GM12892 (cell line): ENCODE data around the gene PPP1R13B.

Experiments
- DNase-seq: peaks from one replicate; pipeline ENCODE4 v3.0.0; 2011; ENCODE audit not compliant: insufficient read length
- FAIRE-seq: peaks from 2 replicates; lab custom pipeline; 2011; peaks lifted over from hg19 to GRCh38; lab: Jason Lieb, UNC
- POLR2A ChIP-seq: IDR thresholded peaks from 2 replicates; pipeline ENCODE4 v1.6.1; 2011; ENCODE audit warnings: low read depth, low read length, control low read depth
- POLR2AphosphoS5 ChIP-seq: IDR thresholded peaks from 2 replicates; pipeline ENCODE4 v1.6.1; 2011; ENCODE audit warnings: low read depth, low read length, control low read depth
- TAF1 ChIP-seq: IDR thresholded peaks from 2 replicates; pipeline ENCODE4 v1.6.1; 2011; ENCODE audit warnings: low read depth, mild to moderate bottlenecking, control low read depth, low read length, borderline replicate concordance

PPP1R13B gene

DNA sequence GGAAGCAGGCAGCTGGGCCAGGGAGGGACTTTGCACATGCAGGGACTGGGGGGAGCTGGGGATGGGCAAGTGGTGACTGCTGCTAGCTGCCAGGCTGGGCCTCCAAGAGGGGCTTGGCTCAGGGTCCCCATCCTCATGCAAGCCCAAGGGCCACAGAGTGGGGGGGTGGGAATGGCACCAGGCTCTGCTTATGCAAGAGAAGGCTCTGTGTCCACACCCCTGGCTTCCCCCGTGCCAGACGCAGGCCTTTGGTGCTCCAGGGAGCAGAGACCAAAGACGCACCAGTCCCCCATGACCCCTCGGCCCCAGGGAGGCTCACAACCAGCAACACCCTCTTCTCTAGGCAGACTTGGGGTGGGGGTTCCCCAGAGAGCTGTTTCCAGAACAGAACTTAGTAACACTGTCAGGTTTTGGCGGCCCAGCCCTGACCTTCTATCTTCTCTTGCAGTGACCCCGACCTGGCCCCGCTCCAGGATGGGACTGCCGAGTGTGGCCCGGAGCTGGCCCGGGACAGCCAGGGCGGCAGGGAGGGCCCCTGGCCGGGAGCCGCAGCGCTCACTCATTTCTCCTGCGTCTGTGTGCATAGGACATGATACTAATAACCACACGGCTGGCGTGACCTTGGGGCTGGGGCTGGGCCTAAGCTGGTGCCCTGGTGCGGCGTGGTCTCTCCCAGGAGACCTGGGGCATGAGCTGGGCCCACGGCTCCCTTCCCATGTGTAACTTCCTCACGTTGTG lies 146.5 kb downstream of the PPP1R13B start:
- FAIRE-seq (no peak), DNase-seq (no peak)
- TF ChIP-seq TAF1 (no peak), POLR2AphosphoS5 (no peak), POLR2A (no peak)

DNA sequence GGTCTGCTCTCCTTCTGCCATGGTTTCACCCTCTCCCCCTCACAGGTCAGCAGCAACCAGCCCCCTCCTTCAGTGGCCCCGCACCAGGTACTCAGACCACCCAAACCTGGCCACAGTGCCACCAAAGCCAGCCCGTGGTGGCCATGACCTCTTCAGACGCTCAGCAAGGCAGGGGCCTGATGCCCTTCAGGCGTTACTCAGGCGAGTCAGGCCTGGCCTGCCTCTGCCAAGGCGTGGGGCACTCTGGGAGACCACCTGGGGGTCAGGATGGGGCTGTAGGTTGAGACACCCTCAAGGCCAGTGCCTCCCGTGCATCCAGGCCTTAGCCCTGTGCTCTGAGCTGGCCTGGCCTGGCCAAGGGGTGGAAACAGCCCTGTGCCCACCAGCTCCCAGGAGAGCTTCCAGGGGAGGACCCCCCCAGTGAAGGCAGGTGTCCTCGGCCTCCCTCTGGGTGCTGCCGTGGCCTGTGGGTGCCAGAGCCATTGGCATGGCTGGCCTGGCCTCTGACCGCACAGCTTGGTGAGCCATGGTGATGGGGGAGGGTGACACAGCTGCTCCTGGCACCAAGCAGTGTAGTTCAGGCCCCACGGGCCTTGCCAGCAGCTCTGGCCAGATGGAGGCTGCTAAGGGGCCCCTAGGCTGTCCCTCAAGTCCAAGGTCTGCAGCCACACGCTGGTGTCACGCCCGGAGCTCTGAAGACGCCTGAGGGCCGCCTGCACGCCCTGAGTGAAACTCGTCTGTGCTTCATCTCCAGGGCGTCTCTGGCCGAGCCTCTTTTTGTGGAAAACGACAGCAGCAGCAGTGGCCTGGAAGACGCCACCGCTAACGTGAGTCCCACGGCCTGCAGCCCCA lies 147.2 kb downstream of the PPP1R13B start:
- TF ChIP-seq TAF1 (no peak), POLR2A (no peak)
- DNase-seq: no peak

DNA sequence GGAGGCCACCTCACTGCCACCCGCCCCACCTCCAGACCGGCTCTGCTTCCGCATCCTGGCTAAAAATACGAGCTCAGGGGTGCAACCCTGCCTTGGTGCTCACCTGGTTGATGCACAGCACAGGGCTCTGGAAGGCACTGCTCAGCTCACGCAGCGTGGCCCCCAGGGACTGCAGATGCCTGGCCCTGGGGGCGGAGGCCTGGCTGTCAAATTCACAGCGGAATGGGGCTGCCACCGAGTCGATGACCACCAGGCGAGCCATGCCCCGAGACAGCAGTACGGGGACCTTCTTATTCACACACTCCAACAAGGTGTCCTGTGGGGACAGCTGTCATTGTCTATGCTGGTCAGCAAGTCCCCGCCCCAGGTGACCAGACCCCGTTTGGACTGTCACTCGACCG lies 148.1 kb downstream of the PPP1R13B start:
- FAIRE-seq: no peak
- TF ChIP-seq POLR2AphosphoS5: 0 out of 2 replicates have a peak, but pooled peaks have one; percentile 9
- no peak for TF ChIP-seq TAF1

More for the DNA sequence above, 147.2 kb downstream of the PPP1R13B start:
- FAIRE-seq: no peak

DNA sequence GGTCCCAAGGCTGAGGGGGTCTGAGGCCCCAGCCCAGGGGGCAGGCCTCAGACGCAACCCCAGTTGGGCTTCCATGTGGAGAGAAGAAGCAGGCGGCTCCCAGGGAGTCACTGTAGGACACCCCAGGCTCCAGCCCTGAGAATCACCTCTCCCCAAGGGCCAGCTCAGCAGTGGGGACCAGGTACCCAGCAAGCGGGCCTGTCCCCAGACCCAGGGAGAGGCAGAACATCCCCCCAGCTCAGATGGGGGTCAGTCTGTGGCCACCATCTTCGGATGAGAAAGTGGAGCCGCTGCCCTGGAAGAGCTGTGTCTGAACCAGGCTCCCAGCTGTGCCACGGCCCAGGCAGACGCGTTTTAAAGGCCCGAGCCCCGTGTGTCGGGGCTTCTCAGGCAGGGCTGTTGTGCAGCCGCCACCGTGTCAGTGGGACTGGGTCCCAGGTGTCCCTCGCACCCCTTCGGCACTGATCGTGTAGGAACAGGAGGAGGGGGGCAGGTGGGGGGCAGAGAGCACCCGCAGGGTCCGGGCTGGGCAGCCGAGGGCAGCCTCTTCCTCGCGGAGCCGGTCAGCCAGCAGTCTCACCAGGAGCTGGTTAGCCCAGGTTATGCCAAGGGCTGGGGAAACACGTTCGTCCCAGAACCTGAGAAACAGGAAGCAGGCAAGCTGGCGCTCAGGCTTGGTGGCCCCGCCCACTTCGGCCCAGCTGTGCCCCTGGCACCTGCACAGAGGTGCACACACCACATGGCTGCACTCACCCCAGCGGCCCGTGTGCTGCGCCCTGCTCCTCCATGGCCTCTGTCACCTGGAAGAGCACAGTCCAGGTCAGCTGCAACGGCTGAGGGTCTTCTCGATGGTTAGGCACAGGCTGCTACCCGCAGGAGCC lies 148.8 kb downstream of the PPP1R13B start:
- DNase-seq: no peak
- TF ChIP-seq POLR2A (0 out of 2 replicates have a peak, but pooled peaks have one; percentile 16), TAF1 (no peak), POLR2AphosphoS5 (peak; percentile 56; the same call in 1 of the 2 replicates)
- FAIRE-seq: no peak

More for the DNA sequence above, 148.1 kb downstream of the PPP1R13B start:
- no peak for DNase-seq

DNA sequence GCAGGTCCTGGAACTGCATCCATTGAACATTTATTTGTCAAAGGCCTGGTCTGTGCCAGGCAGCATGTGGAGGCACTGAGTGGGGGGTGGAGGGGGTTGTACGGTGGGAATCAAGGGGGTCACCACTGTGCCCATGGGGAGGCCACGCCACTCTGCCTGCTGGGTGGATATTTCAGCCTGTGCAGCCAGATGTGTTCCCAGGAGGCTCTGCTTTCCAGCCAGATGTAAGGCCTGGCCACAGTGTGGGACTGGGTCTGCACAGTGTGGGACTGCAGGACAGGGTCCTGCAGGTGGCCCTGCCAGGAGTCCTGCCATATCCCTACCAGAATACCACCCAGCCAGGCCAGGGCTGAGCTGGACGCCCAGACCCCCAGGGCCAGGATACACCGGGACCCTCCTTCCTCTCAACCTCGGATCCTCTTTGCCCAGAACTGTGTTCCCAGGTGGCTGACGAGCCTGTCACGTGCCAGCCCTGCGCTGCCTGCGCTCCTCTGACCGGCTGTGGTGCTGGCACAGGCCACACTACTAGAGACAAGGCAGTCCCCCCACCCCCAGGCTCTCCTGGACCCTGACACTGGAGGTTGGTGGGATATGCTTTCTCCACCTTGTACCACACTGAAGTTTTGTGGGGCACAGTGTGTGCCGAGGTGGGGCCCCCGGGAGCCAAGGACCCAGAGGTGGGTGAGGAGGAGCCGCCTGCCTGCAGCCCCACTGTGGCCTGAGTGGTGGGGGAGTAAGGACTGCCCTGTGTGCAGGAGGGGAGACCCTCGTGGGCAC lies 149.6 kb downstream of the PPP1R13B start:
- no peak for DNase-seq
- FAIRE-seq: no peak
- peak; percentile 55; the same call in 1 of the 2 replicates for TF ChIP-seq POLR2A
- TF ChIP-seq TAF1: no peak

DNA sequence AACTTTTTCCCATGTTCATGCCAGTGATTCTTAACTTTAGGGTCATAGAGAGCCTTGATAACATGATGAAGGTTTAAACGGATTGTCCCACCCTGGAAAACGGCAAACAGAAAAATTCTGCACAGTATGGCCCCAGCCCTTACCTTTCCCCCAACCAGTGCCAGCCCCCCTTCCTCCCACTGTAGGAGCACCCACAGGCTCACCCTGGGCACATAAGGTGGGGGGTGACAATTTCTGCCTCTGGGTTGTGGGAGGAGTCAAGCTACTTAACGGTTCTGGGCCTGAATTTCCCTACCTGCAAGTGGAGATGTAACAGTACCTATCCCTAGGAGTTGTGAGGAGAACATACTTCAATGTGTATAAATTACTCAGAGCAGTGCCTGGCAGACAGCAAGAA lies 150.2 kb downstream of the PPP1R13B start:
- no peak for FAIRE-seq
- no peak for TF ChIP-seq POLR2AphosphoS5
- TF ChIP-seq POLR2A: no peak
- no peak for TF ChIP-seq TAF1
- no peak for DNase-seq

DNA sequence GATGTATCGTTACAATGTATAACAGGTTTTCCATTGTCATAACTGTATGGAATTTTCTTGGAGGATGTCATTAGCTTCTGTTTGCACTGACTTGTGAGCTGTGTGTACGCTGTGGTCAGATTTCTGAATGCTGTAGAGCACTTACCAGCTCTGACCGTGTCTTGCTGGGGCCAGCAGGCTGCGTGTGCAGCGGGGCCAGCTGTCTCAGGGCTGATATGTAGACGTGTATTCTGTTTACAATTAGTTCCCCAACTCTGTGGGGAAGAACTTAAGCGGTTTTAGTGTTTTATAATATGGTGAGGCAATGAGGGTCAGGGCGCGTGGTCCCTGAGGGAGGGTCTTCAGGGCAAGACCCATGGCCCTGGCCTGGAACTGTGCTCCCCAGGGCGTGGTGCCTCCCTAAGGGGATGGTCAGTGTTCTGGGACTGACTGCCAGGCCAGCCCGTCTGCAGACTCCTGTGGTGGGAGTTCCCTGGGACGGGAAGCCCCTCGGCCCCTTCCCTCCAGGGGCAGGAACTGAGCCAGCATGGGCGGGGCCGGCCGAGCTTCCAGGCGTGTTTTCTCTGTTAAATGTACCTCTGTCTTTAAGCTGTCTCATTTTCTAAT lies 150.8 kb downstream of the PPP1R13B start:
- DNase-seq: no peak
- TF ChIP-seq TAF1: no peak
- no peak for TF ChIP-seq POLR2AphosphoS5
- TF ChIP-seq POLR2A: no peak
- FAIRE-seq: no peak

DNA sequence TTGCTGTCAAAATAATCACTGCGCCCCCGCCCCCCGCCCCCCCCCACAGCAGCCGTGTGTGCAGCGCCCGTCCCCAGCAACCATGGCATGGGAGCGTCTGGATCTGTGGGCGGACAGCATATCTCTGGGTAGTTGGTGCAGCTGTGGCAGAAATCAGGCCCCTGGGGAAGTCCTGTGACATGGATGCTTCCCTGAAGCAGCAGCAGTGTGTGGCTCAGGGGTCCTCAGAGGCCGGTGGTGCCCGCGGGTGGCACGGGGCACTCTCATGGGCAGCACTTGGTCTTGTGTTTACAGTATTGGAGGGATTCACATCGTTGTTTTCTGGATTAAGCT lies 151.3 kb downstream of the PPP1R13B start:
- FAIRE-seq: no peak
- TF ChIP-seq POLR2AphosphoS5 (no peak), TAF1 (no peak), POLR2A (no peak)
- no peak for DNase-seq

DNA sequence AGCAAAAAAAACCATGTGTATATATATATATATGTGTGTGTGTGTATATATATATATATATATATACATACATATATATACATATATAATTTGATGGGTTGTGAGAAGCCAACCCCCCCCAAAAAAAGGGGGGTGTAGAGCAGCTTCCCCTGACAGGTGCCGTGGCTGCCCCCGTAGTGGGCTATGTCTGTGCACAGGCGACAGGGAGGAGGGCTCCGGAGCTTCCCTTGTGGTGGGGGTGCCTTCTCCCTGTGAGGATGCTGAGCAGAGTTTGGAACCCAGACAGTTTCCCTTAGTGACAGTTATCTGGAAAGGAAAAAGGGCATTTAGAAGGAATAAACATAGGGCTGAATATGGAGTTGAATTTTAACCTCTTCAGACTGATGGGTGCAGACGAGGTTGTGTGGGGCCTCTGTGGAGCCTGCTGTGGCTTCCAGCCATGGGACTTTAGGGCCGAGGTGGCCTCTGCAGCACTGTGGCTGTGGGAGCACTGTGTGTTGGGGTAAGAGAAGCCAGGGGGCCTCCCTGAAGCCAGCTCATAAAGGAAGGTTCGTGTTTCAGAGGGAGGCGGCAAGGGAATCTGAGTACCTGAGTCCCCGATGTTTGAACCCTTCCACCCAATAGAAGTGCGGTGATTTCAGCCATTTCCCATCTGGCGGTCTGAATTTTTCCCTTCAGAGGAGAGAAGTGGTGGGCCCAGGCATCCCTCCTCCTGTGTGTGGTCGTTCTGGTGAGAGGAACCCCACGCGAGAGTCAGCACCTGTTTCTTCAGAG lies 151.9 kb downstream of the PPP1R13B start:
- TF ChIP-seq TAF1 (no peak), POLR2A (no peak), POLR2AphosphoS5 (no peak)
- DNase-seq (no peak), FAIRE-seq (no peak)
